Heart left ventricle (tissue), 16 donors: ENCODE results near the gene NAP1L4. TPM values are rescaled to one million over a fixed set of nuclear protein-coding genes. Genes with fewer than 3 reads are reported as not detected.

Experiments
- ATAC-seq, 4 donors: fragments of 200-7000 bp; cut with Tn5 transposase; one replicate each; pipeline ENCODE4 v1.9.1; 2020 to 2022; ENCODE audit warnings: moderate library complexity in 4 of 4, mild to moderate bottlenecking in 3 of 4, moderate number of reproducible peaks in 1 of 4
- DNase-seq, 5 donors: peaks; one replicate each; pipeline ENCODE4 v3.0.0-alpha.2; 2020
- H3K27ac ChIP-seq, 12 donors: fragments of 200-600 bp; sonication (generic) in 4 of 12; one replicate each; pipeline versions ENCODE4 v1.5.0 to v1.8.0; 2016 to 2022; ENCODE audit warnings: mild to moderate bottlenecking in 2 of 12
- H3K27me3 ChIP-seq, 9 donors: fragments of 200-600 bp; sonication (generic) in 2 of 9; one replicate each; pipeline versions ENCODE4 v1.5.1 to v1.8.0; 2016 to 2022; ENCODE audit warnings: mild to moderate bottlenecking in 3 of 9
- H3K36me3 ChIP-seq, 9 donors: fragments of 200-600 bp; sonication (generic) in 2 of 9; one replicate each; pipeline versions ENCODE4 v1.5.0 to v1.8.0; 2018 to 2022; ENCODE audit warnings: mild to moderate bottlenecking in 2 of 9
- H3K4me1 ChIP-seq, 12 donors: fragments of 200-600 bp; sonication (generic) in 4 of 12; one replicate each; pipeline versions ENCODE4 v1.5.0 to v1.8.0; 2016 to 2022; ENCODE audit warnings: mild to moderate bottlenecking in 3 of 12
- H3K4me3 ChIP-seq, 12 donors: fragments of 200-600 bp; sonication (generic) in 4 of 12; one replicate each; pipeline versions ENCODE4 v1.5.0 to v1.8.0; 2017 to 2022; ENCODE audit warnings: mild to moderate bottlenecking in 9 of 12, moderate library complexity in 4 of 12
- H3K9me3 ChIP-seq, 12 donors: fragments of 200-600 bp; sonication (generic) in 4 of 12; one replicate each; pipeline versions ENCODE4 v1.5.0 to v1.8.0; 2016 to 2022; ENCODE audit warnings: mild to moderate bottlenecking in 1 of 12
- CTCF ChIP-seq, 12 donors: fragments of 200-600 bp; sonication (generic) in 4 of 12; IDR thresholded peaks; one replicate each; pipeline versions ENCODE4 v1.5.0 to v1.8.0; 2018 to 2022; ENCODE audit warnings: antibody characterized with exemption in 12 of 12, mild to moderate bottlenecking in 5 of 12
- POLR2A ChIP-seq, 2 donors: fragments of 450-650 bp; IDR thresholded peaks; one replicate each; pipeline ENCODE4 v1.6.1; 2017; ENCODE audit warnings: antibody characterized with exemption in 2 of 2, mild to moderate bottlenecking in 2 of 2, moderate library complexity in 2 of 2
- WGBS, 4 donors: extraction: QIAGEN DNeasy Blood & Tissue Kit in 2 of 4; methylation state at CpG; one replicate each; pipeline versions ENCODE4 v1.1.5 to v1.1.7; 2013 to 2018; 5-methylcytosine and 5-hydroxymethylcytosine counted together
- intact Hi-C, 10 donors: fragments of 100-400 bp; cut with DNase I; formaldehyde crosslinking; loops; one replicate each; pipeline versions ENCODE4 v1.11.1 to v1.14.2; 2022
- polyA plus RNA-seq, 2 donors: library from polyadenylated mRNA; stranded (reverse); fragments of 200-250 nt; gene quantifications; one replicate each; pipeline ENCODE4 v1.2.3, GENCODE V29; 2013
- total RNA-seq, 9 donors: library from RNA; depleted of rRNA in 2 of 9; stranded (reverse); fragments of >200 nt in 2 of 9; fragmentation: NEBNext Ultra II Directional in 3 of 9; extraction: Animal tissue kit (Norgen Biotek cat#: 25700) in 3 of 9; gene quantifications; one replicate each; pipeline versions ENCODE4 v1.1.0 to v1.2.4, GENCODE V29; 2016 to 2023
- donor health status: ischemic (EF 13 %, LVEDD 7.1; RV severe dilation, severe dysfunction).
- donor health status: healthy with polysubstance abuse.
- donor health status: DM: no; HTN: yes; CAD: no.
- donor health status: DM: no; HTN: no; CAD: no.
- donor health status: ischemic (EF 25% LVEDD 6.9; RV normal size, moderate dysfunction).
- donor health status: ischemic (EF 25% LVEDD 5.7; RV mildly dilated, moderate dysfunction).
- donor health status: healthy.
- donor health status: DM: yes; HTN: yes; CAD: no.
- donor health status: ischemic (EF 35%, LVEDD 5.7; RV mildly dilated, moderate dysfunction).
- donor health status: nonischemic (EF 11% LVEDD 7.7; RV severe dilation, severe dysfunction).
- donor health status: DM: yes; HTN: yes; CAD: no.
- donor health status: PGD.
- donor health status: ischemic (EF 29% LVEDD 5.4; RV normal size, mild dysfunction).
- donor health status: nonischemic (EF 23%, LVEDD 6.1; RV moderate dilation, normal function).

Gene NAP1L4
- total and polyA plus RNA-seq, 11 donors = 119 to 216 (median 167) TPM

- H3K27me3 ChIP-seq = no peaks in the 10 kb centered on the region
- H3K4me1 ChIP-seq = peaks cover 7 to 57% (median 40%) of the 10 kb centered on the region in 12 donors
- peaks cover 0 to 6% (median 0%) of the 10 kb centered on the region in 9 donors for H3K36me3 ChIP-seq
- peak overlapping the region; percentile 83 to 97 (median 88) for H3K27ac ChIP-seq
- peak overlapping the region; percentile 66 to 96 (median 89) for H3K4me3 ChIP-seq
- no peaks in the 10 kb centered on the region for H3K9me3 ChIP-seq
- intact Hi-C loops = no loop called here
- no peak for ATAC-seq
- no peak for DNase-seq
- TF ChIP-seq POLR2A (IDR thresholded peaks at IDR 0.05) = no peak
- no peak for TF ChIP-seq CTCF (IDR thresholded peaks at IDR 0.05)
- 2 to 5% (median 4%) methylated on average over 17 of the region's 17 CpGs for WGBS, 4 donors
Observed at GRCh38 chr11:2990617-2991451, 1.3 kb downstream of the NAP1L4 start.

DNA sequence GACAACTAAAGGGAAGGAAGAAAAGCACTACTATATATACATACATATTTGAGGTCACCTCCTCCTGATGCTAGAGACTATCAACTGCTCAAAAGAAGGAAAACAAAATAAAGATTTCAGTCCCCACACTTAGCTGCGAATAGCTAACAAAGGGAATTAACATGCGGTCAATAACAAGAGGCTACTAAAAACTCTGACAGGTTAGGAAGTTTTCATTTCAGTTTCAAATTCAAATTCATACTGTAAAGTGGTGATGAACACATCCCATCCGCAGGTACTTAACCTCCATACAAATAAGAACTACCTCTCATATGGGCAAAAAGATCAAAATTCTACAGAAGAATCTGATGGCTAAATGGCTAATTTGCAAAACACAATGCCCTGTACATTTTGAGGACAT is 2.6 kb downstream of the NAP1L4 start:
- Histone ChIP-seq H3K4me1 (peaks cover 7 to 62% (median 40%) of the 10 kb centered on the region in 12 donors), H3K9me3 (no peaks in the 10 kb centered on the region), H3K27me3 (no peaks in the 10 kb centered on the region), H3K27ac (peak overlapping the region in 3 of 12 donors; percentile 2 to 95 (median 31)), H3K4me3 (peak overlapping the region in 5 of 12 donors; percentile 78 to 95 (median 89)), H3K36me3 (peaks cover 0 to 6% (median 0%) of the 10 kb centered on the region in 9 donors)
- no peak for ATAC-seq
- 32 to 48% (median 36%) methylated on average over 3 of the region's 3 CpGs for WGBS, 4 donors
- DNase-seq = no peak
- TF ChIP-seq CTCF (IDR thresholded peaks at IDR 0.05) = no peak
- no peak for TF ChIP-seq POLR2A (IDR thresholded peaks at IDR 0.05)
- intact Hi-C loops = no loop called here

DNA sequence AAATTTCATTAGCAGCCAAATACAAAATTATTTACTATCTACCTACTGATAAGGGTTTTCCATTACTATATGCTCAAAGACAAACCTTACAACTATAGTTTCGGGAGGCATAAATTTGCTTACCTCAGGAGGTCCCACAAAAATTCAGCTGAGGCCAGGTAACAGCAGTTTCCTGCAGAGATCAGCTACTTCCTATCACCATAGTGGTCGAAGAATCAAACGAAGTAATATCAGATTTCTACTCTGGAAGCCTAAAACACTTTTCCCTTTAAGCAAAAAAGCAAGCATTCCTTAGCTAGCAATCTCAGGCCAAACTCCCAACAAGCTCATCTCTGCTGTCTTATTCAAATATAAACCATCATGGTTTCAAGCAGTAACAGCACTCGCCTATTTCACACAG is 3.1 kb downstream of the NAP1L4 start:
- intact Hi-C loops = no loop called here
- peak overlapping the region in 5 of 12 donors; percentile 78 to 95 (median 89) for H3K4me3 ChIP-seq
- TF ChIP-seq CTCF (IDR thresholded peaks at IDR 0.05) = no peak
- TF ChIP-seq POLR2A (IDR thresholded peaks at IDR 0.05) = no peak
- peaks cover 7 to 62% (median 40%) of the 10 kb centered on the region in 12 donors for H3K4me1 ChIP-seq
- peak overlapping the region in 3 of 12 donors; percentile 2 to 95 (median 31) for H3K27ac ChIP-seq
- H3K9me3 ChIP-seq = no peaks in the 10 kb centered on the region
- DNase-seq (no peak), ATAC-seq (no peak)
- WGBS, 4 donors = 30 to 35% (median 33%) methylated on average over 4 of the region's 4 CpGs
- H3K36me3 ChIP-seq = peaks cover 0 to 6% (median 0%) of the 10 kb centered on the region in 9 donors
- H3K27me3 ChIP-seq = no peaks in the 10 kb centered on the region
